Epithelial cell of esophagus (primary cell): ENCODE measurements around the gene CDH13.

Experiments
- DNase-seq: peaks from one replicate; pipeline ENCODE4 v3.0.0; 2010; ENCODE audit warnings: low read depth
- H3K4me3 ChIP-seq: 2 replicates; pipeline ENCODE4 v1.5.1; 2011; ENCODE audit warnings: mild to moderate bottlenecking, low read length, control low read depth
- CTCF ChIP-seq: IDR thresholded peaks from 2 replicates; pipeline ENCODE4 v1.5.1; 2011; ENCODE audit warnings: low read depth, mild to moderate bottlenecking, low read length, control low read depth, inconsistent platforms; ENCODE audit not compliant: insufficient read depth; ENCODE audit errors: missing control alignments

The CDH13 gene

GRCh38 chr16:82881516-82881915 is 254.7 kb downstream of the CDH13 start:
- DNase-seq = no peak
- H3K4me3 ChIP-seq = no peak overlapping the region
- no peak for TF ChIP-seq CTCF

GRCh38 chr16:82882226-82882625 is 255.5 kb downstream of the CDH13 start:
- H3K4me3 ChIP-seq = no peak overlapping the region
- TF ChIP-seq CTCF = no peak
- no peak for DNase-seq

GRCh38 chr16:82882982-82883835 is 256.4 kb downstream of the CDH13 start:
- no peak for DNase-seq
- H3K4me3 ChIP-seq = no peak overlapping the region
- TF ChIP-seq CTCF = no peak

- no peak overlapping the region for H3K4me3 ChIP-seq
- TF ChIP-seq CTCF = no peak
- DNase-seq = no peak
Observed at GRCh38 chr16:82884320-82884898, 257.6 kb downstream of the CDH13 start.

GRCh38 chr16:82886146-82886545 is 259.4 kb downstream of the CDH13 start:
- no peak overlapping the region for H3K4me3 ChIP-seq
- no peak for TF ChIP-seq CTCF

GRCh38 chr16:82888591-82889001 is 261.8 kb downstream of the CDH13 start:
- DNase-seq = no peak
- no peak overlapping the region for H3K4me3 ChIP-seq
- no peak for TF ChIP-seq CTCF

More at GRCh38 chr16:82886146-82886545, 259.4 kb downstream of the CDH13 start:
- DNase-seq = no peak
